Psoas muscle (tissue), 8 donors: Measurements from ENCODE around the gene BDP1. TPM values are rescaled to one million over a fixed set of nuclear protein-coding genes. Genes with fewer than 3 reads are reported as not detected.
"Not testable (repeated sequence)": the region's sequence is repeated elsewhere in the genome, so short reads cannot be mapped to it uniquely, and the experiment has no call there.

Experiments
- ATAC-seq, 4 donors: fragments of 200-7000 bp; cut with Tn5 transposase; one replicate each; pipeline ENCODE4 v1.9.1; 2020; ENCODE audit warnings: moderate library complexity in 3 of 4, mild to moderate bottlenecking in 2 of 4
- DNase-seq, 2 donors: peaks; one replicate each; pipeline ENCODE4 v3.0.0-alpha.2; 2020
- H3K27ac ChIP-seq: fragments of 200-600 bp; one replicate; pipeline ENCODE4 v1.8.0; 2022
- H3K27me3 ChIP-seq, 3 donors: fragments of 200-600 bp in 1 of 3; one replicate each; pipeline versions ENCODE4 v1.6.1 to v1.8.0; 2013 to 2022; ENCODE audit warnings: low read length in 2 of 3, mild to moderate bottlenecking in 2 of 3, moderate library complexity in 1 of 3; ENCODE audit not compliant: insufficient read depth in 3 of 3
- H3K36me3 ChIP-seq, 2 donors: fragments of 200-600 bp in 1 of 2; one replicate each; pipeline versions ENCODE4 v1.6.1 to v1.8.0; 2013 to 2022; ENCODE audit warnings: low read depth in 1 of 2, mild to moderate bottlenecking in 1 of 2, moderate library complexity in 1 of 2; ENCODE audit not compliant: insufficient read depth in 1 of 2
- H3K4me1 ChIP-seq: fragments of 200-600 bp; one replicate; pipeline ENCODE4 v1.8.0; 2022
- H3K4me3 ChIP-seq: fragments of 200-600 bp; one replicate; pipeline ENCODE4 v1.8.0; 2022; ENCODE audit warnings: mild to moderate bottlenecking
- H3K9me3 ChIP-seq: fragments of 200-600 bp; one replicate; pipeline ENCODE4 v1.8.0; 2022
- CTCF ChIP-seq: fragments of 200-600 bp; IDR thresholded peaks from one replicate; pipeline ENCODE4 v1.8.0; 2022; ENCODE audit warnings: antibody characterized with exemption
- WGBS, 3 donors: extraction: QIAGEN DNeasy Blood & Tissue Kit; methylation state at CpG; one replicate each; pipeline versions ENCODE4 v1.1.6 to v1.1.7; 2013; 5-methylcytosine and 5-hydroxymethylcytosine counted together
- intact Hi-C, 2 donors: fragments of 100-400 bp; cut with DNase I; formaldehyde crosslinking; loops; one replicate each; pipeline versions ENCODE4 v1.11.0 to v1.14.2; 2022
- polyA plus RNA-seq, 3 donors: library from polyadenylated mRNA; stranded (reverse); fragments of 200-250 nt; gene quantifications; one replicate each; pipeline ENCODE4 v1.2.3, GENCODE V29; 2013
- total RNA-seq, 4 donors: library from RNA; stranded (reverse); fragmentation: NEBNext Ultra II Directional in 2 of 4; extraction: Animal tissue kit (Norgen Biotek cat#: 25700) in 2 of 4; gene quantifications; one replicate each; pipeline versions ENCODE4 v1.2.1 to v1.2.4, GENCODE V29; 2021 to 2023
- donor health status: healthy with polysubstance abuse.
- donor health status: DM: no; HTN: no; CAD: no; lungs with moderate emphysema.
- donor health status: Bipolar disorder and iron deficiency.
- donor health status: healthy.
- donor health status: DM: yes; HTN: yes; CAD: no.
- donor health status: DM: no; HTN: no; CAD: no.
- donor health status: DM: no; HTN: no; CAD: no.
- donor health status: DM: yes; HTN: yes; CAD: no.

The BDP1 gene
- total and polyA plus RNA-seq, 7 donors, result 5.5 to 17.7 (median 11.5) TPM

- peak; percentile 71 to 91 (median 86) for ATAC-seq
Measured at GRCh38 chr5:71601222-71602026, 146.0 kb downstream of the BDP1 start.

GRCh38 chr5:71609916-71610315, 154.5 kb downstream of the BDP1 start:
- H3K27me3 ChIP-seq, ATAC-seq, H3K9me3 ChIP-seq, H3K4me3 ChIP-seq, DNase-seq, intact Hi-C loops, H3K27ac ChIP-seq, H3K4me1 ChIP-seq: not testable (repeated sequence)
- 96 to 99% (median 97%) methylated on average over 10 to 15 of the region's 16 CpGs for WGBS, 3 donors
- H3K36me3 ChIP-seq, result peaks cover 0 to 17% of the 10 kb centered on the region in 2 donors

More at GRCh38 chr5:71601222-71602026, 146.0 kb downstream of the BDP1 start:
- intact Hi-C loops, result no loop called here
- peak; percentile 44 for TF ChIP-seq CTCF
- Histone ChIP-seq H3K4me3 (no peak overlapping the region), H3K9me3 (no peaks in the 10 kb centered on the region), H3K36me3 (peaks cover 11 to 77% of the 10 kb centered on the region in 2 donors), H3K27ac (peak overlapping the region; percentile 20), H3K27me3 (no peaks in the 10 kb centered on the region), H3K4me1 (no peaks in the 10 kb centered on the region)
- no peak for DNase-seq
- WGBS, 3 donors, result 51 to 74% (median 59%) methylated on average over 6 of the region's 6 CpGs

- H3K36me3 ChIP-seq, result peaks cover 11 to 34% of the 10 kb centered on the region in 2 donors
Measured at GRCh38 chr5:71615809-71616208, 160.4 kb downstream of the BDP1 start.

More at GRCh38 chr5:71615809-71616208, 160.4 kb downstream of the BDP1 start:
- intact Hi-C loops, result no loop called here
- no peak for DNase-seq
- no peak overlapping the region for H3K27ac ChIP-seq
- no peak for TF ChIP-seq CTCF
- no peaks in the 10 kb centered on the region for H3K4me1 ChIP-seq
- WGBS, 3 donors, result 70 to 97% (median 97%) methylated on average over 4 of the region's 4 CpGs
- H3K4me3 ChIP-seq, result no peak overlapping the region
- no peaks in the 10 kb centered on the region for H3K9me3 ChIP-seq
- H3K27me3 ChIP-seq, result no peaks in the 10 kb centered on the region
- no peak for ATAC-seq

Other genes starting within 250 kb of the BDP1 start
- 10 to 100 TPM; 34.5 to 44.0 (median 40.8) TPM for gene MCCC2, start 131.7 kb downstream of the BDP1 start, total RNA-seq
- gene MCCC2, start 131.7 kb downstream of the BDP1 start, polyA plus RNA-seq, result 10 to 100 TPM; 24.8 to 40.2 (median 27.4) TPM